Spleen (tissue), 11 donors: ENCODE measurements around the gene RNF166. TPM values are rescaled to one million over a fixed set of nuclear protein-coding genes. Genes with fewer than 3 reads are reported as not detected.

Source experiments
- DNase-seq: peaks from one replicate; pipeline ENCODE4 v3.0.0-alpha.2; 2020
- H3K27ac ChIP-seq, 8 donors: fragments of 200-600 bp; sonication (generic) in 7 of 8; 1 replicate in 4 of 8; 2 replicates in 4 of 8; pipeline versions ENCODE4 v1.5.0 to v1.8.0; 2016 to 2021; ENCODE audit warnings: inconsistent platforms in 4 of 8, mild to moderate bottlenecking in 4 of 8, moderate library complexity in 1 of 8
- H3K27me3 ChIP-seq, 7 donors: fragments of 200-600 bp; sonication (generic) in 6 of 7; replicated peaks in 1 of 7; 1 replicate in 4 of 7; 2 replicates in 3 of 7; pipeline versions ENCODE4 v1.5.0 to v1.8.0; 2016 to 2021; ENCODE audit warnings: inconsistent platforms in 3 of 7, mild to moderate bottlenecking in 1 of 7
- H3K36me3 ChIP-seq, 6 donors: fragments of 200-600 bp; sonication (generic) in 5 of 6; 1 replicate in 4 of 6; 2 replicates in 2 of 6; pipeline versions ENCODE4 v1.5.0 to v1.8.0; 2016 to 2021; ENCODE audit warnings: inconsistent platforms in 2 of 6
- H3K4me1 ChIP-seq, 6 donors: fragments of 200-600 bp; sonication (generic) in 5 of 6; 1 replicate in 3 of 6; 2 replicates in 3 of 6; pipeline versions ENCODE4 v1.5.0 to v1.8.0; 2016 to 2021; ENCODE audit warnings: inconsistent platforms in 3 of 6
- H3K4me3 ChIP-seq, 8 donors: fragments of 200-600 bp; sonication (generic) in 7 of 8; 1 replicate in 4 of 8; 2 replicates in 4 of 8; pipeline versions ENCODE4 v1.5.0 to v1.8.0; 2016 to 2021; ENCODE audit warnings: inconsistent platforms in 4 of 8, mild to moderate bottlenecking in 4 of 8, moderate library complexity in 2 of 8
- H3K9me3 ChIP-seq, 8 donors: fragments of 200-600 bp; sonication (generic) in 7 of 8; 1 replicate in 4 of 8; 2 replicates in 4 of 8; pipeline versions ENCODE4 v1.5.0 to v1.8.0; 2016 to 2021; ENCODE audit warnings: inconsistent platforms in 4 of 8
- CTCF ChIP-seq, 11 experiments: fragments of 200-600 bp in 7 of 11; fragments of 450-650 bp in 4 of 11; sonication (generic) in 4 of 11; IDR thresholded peaks in 8 of 11; conservative IDR thresholded peaks in 3 of 11; 1 replicate in 7 of 11; 2 replicates in 4 of 11; pipeline versions ENCODE4 v1.4.0 to v1.8.0; 2016 to 2021; ENCODE audit warnings: antibody characterized with exemption in 11 of 11, inconsistent platforms in 4 of 11, mild to moderate bottlenecking in 1 of 11
- POLR2A ChIP-seq, 3 donors: fragments of 450-650 bp; IDR thresholded peaks; one replicate each; pipeline ENCODE4 v1.5.1; 2017; ENCODE audit warnings: antibody characterized with exemption in 3 of 3, mild to moderate bottlenecking in 1 of 3
- POLR2AphosphoS5 ChIP-seq, 3 donors: sonication (generic); formaldehyde crosslinking; IDR thresholded peaks; one replicate each; pipeline ENCODE4 v1.5.1; 2017; ENCODE audit warnings: antibody characterized with exemption in 3 of 3
- WGBS, 5 donors: extraction: QIAGEN DNeasy Blood & Tissue Kit in 3 of 5; methylation state at CpG; one replicate each; pipeline versions ENCODE4 v1.1.5 to v1.1.7; 2013 to 2018; 5-methylcytosine and 5-hydroxymethylcytosine counted together
- intact Hi-C: fragments of 100-400 bp; cut with DNase I; formaldehyde crosslinking; loops from one replicate; pipeline ENCODE4 v1.15.0; 2023; ENCODE audit warnings: low total_unique reads
- polyA plus RNA-seq, 3 donors: library from polyadenylated mRNA; stranded (reverse); fragments of 200-250 nt; gene quantifications; one replicate each; pipeline ENCODE4 v1.2.1, GENCODE V29; 2013
- total RNA-seq, 7 donors: library from RNA; depleted of rRNA in 3 of 7; stranded (reverse); fragments of >200 nt in 3 of 7; fragmentation: NEBNext Ultra II Directional in 4 of 7; extraction: Animal tissue kit (Norgen Biotek cat#: 25700) in 4 of 7; gene quantifications; one replicate each; pipeline versions ENCODE4 v1.1.0 to v1.2.1, GENCODE V29; 2016 to 2021
- donor health status: healthy with polysubstance abuse.
- donor health status: DM: no; HTN: no; CAD: no; lungs with moderate emphysema.
- donor health status: DM: no; HTN: no; CAD: no.
- donor health status: Bipolar disorder and iron deficiency.
- donor health status: healthy.
- donor health status: DM: no; HTN: no; CAD: no.
- donor health status: DM: yes; HTN: yes; CAD: no.

Gene RNF166
- total and polyA plus RNA-seq, 10 donors = 55.7 to 135 (median 98.8) TPM

- 94 to 97% (median 96%) methylated on average over 36 to 50 of the region's 50 CpGs for whole genome bisulfite sequencing, 5 donors
- H3K36me3 ChIP-seq = peaks cover 0 to 66% (median 30%) of the 10 kb centered on the region in 6 donors
- intact Hi-C loops = loop anchor here (10.0 kb wide), 1 partner anchor 50 kb away; the partner anchor contains the start of genes CTU2 and RNF166
- H3K4me1 ChIP-seq = peaks cover 7 to 37% (median 21%) of the 10 kb centered on the region in 6 donors
- H3K27ac ChIP-seq = peak overlapping the region in 2 of 8 donors; percentile 97 to 98
- TF ChIP-seq POLR2AphosphoS5 (IDR thresholded peaks at IDR 0.05) (no peak), CTCF (IDR thresholded peaks at IDR 0.05 in 8 of 11, conservative IDR thresholded peaks at IDR 0.05 in 3 of 11) (no peak), POLR2A (IDR thresholded peaks at IDR 0.05) (no peak)
- no peak overlapping the region for H3K4me3 ChIP-seq
- no peaks in the 10 kb centered on the region for H3K27me3 ChIP-seq
- no peaks in the 10 kb centered on the region for H3K9me3 ChIP-seq
- peak; percentile 78 for DNase-seq
These were observed 51.0 kb downstream of the RNF166 start for GRCh38 chr16:88655053-88655732.

GRCh38 chr16:88654363-88655052, 51.7 kb downstream of the RNF166 start:
- Histone ChIP-seq H3K9me3 (no peaks in the 10 kb centered on the region), H3K4me1 (peaks cover 11 to 39% (median 27%) of the 10 kb centered on the region in 6 donors), H3K36me3 (peaks cover 0 to 68% (median 30%) of the 10 kb centered on the region in 6 donors), H3K27ac (peak overlapping the region in 2 of 8 donors; percentile 97 to 98), H3K27me3 (no peaks in the 10 kb centered on the region), H3K4me3 (no peak overlapping the region)
- TF ChIP-seq POLR2AphosphoS5 (IDR thresholded peaks at IDR 0.05) = no peak
- TF ChIP-seq POLR2A (IDR thresholded peaks at IDR 0.05) = no peak
- no peak for TF ChIP-seq CTCF (IDR thresholded peaks at IDR 0.05 in 8 of 11, conservative IDR thresholded peaks at IDR 0.05 in 3 of 11)
- intact Hi-C loops = loop anchor here (10.0 kb wide), 1 partner anchor 50 kb away; the partner anchor contains the start of genes CTU2 and RNF166
- DNase-seq = no peak
- WGBS, 5 donors = 79 to 96% (median 91%) methylated on average over 14 to 28 of the region's 28 CpGs

GRCh38 chr16:88653596-88654362, 52.4 kb downstream of the RNF166 start:
- WGBS, 5 donors = 80 to 88% (median 86%) methylated on average over 24 to 32 of the region's 32 CpGs
- Histone ChIP-seq H3K27ac (peak overlapping the region in 3 of 8 donors; percentile 97 to 99 (median 98)), H3K4me1 (peaks cover 18 to 46% (median 34%) of the 10 kb centered on the region in 6 donors), H3K9me3 (no peaks in the 10 kb centered on the region), H3K27me3 (no peaks in the 10 kb centered on the region), H3K4me3 (no peak overlapping the region), H3K36me3 (peaks cover 0 to 75% (median 36%) of the 10 kb centered on the region in 6 donors)
- intact Hi-C loops = loop anchor here (10.0 kb wide), 1 partner anchor 51 kb away; the partner anchor contains the start of genes CTU2 and RNF166
- TF ChIP-seq POLR2AphosphoS5 (IDR thresholded peaks at IDR 0.05) (peak in 1 of 3 donors; percentile 43), CTCF (IDR thresholded peaks at IDR 0.05 in 8 of 11, conservative IDR thresholded peaks at IDR 0.05 in 3 of 11) (no peak)
- DNase-seq = peak; percentile 84
